HepG2 (cell line): ENCODE measurements around the gene PEAK1. TPM values are rescaled to one million over a fixed set of nuclear protein-coding genes. Genes with fewer than 3 reads are reported as not detected.

Source experiments
- ELF4 ChIP-seq: sonication (generic); formaldehyde crosslinking; IDR thresholded peaks from 2 replicates; pipeline ENCODE4 v1.5.0; 2020; ENCODE audit warnings: missing genetic modification reagents, mild to moderate bottlenecking, moderate library complexity, borderline replicate concordance
- POLR2AphosphoS2 ChIP-seq: IDR thresholded peaks from 2 replicates; pipeline ENCODE4 v1.6.1; 2011; ENCODE audit warnings: low read depth, low read length, improper control_type of control experiment
- RNF219 ChIP-seq: sonication (generic); formaldehyde crosslinking; IDR thresholded peaks from 2 replicates; pipeline ENCODE4 v1.5.0; 2020; ENCODE audit warnings: mild to moderate bottlenecking, missing genetic modification reagents
- ZNF704 ChIP-seq: sonication (generic); formaldehyde crosslinking; IDR thresholded peaks from 2 replicates; pipeline ENCODE4 v1.8.1; 2023; ENCODE audit warnings: mild to moderate bottlenecking, inconsistent platforms, moderate library complexity, missing genetic modification reagents, borderline replicate concordance
- ZNF768 ChIP-seq: sonication (generic); formaldehyde crosslinking; IDR thresholded peaks from 2 replicates; pipeline ENCODE4 v1.4.0; 2020; ENCODE audit warnings: missing genetic modification reagents
- ZSCAN30 ChIP-seq: sonication (generic); formaldehyde crosslinking; IDR thresholded peaks from 2 replicates; pipeline ENCODE4 v1.5.0; 2020; ENCODE audit warnings: mild to moderate bottlenecking, missing genetic modification reagents
- ZSCAN31 ChIP-seq: sonication (generic); formaldehyde crosslinking; IDR thresholded peaks from 2 replicates; pipeline ENCODE4 v1.5.0; 2020; ENCODE audit warnings: low read depth, mild to moderate bottlenecking, missing genetic modification reagents
- polyA plus RNA-seq, 8 experiments: library from polyadenylated mRNA; depleted of rRNA in 3 of 8; stranded (reverse) in 7 of 8; unstranded in 1 of 8; fragments of >200 nt; fragmentation: Illumina TruSeq in 4 of 8; extraction: Trizol in 4 of 8; gene quantifications; 2 replicates each; pipeline versions ENCODE4 v1.2.1 to v1.2.3, GENCODE V29; 2011 to 2016; ENCODE audit warnings: low read depth in 4 of 8, missing spikeins in 1 of 8, mixed read lengths in 1 of 8; ENCODE audit not compliant: insufficient read depth in 1 of 8
- total RNA-seq, 5 experiments: library from RNA; depleted of rRNA; stranded (reverse); fragments of >200 nt; fragmentation: Illumina TruSeq; extraction: Trizol; gene quantifications; 2 replicates each; pipeline ENCODE4 v1.2.3, GENCODE V29; 2016; ENCODE audit warnings: low read depth in 1 of 5
- TF ChIP-seq, protein P1 (sequence below): sonication (generic); formaldehyde crosslinking; IDR thresholded peaks from 2 replicates; pipeline ENCODE4 v1.5.0; 2020; ENCODE audit warnings: missing genetic modification reagents, mild to moderate bottlenecking, borderline replicate concordance
- TF ChIP-seq, protein P2 (sequence below): sonication (generic); formaldehyde crosslinking; conservative IDR thresholded peaks from 2 replicates; pipeline ENCODE4 v1.8.0; 2022; ENCODE audit warnings: mild to moderate bottlenecking, moderate library complexity, missing genetic modification reagents

The PEAK1 gene
- total and polyA plus RNA-seq, 2 of the 13 experiments (the other 11 are each of a cell fraction or from before 2014, with no cell fraction given): 6.0 to 6.6 TPM

DNA sequence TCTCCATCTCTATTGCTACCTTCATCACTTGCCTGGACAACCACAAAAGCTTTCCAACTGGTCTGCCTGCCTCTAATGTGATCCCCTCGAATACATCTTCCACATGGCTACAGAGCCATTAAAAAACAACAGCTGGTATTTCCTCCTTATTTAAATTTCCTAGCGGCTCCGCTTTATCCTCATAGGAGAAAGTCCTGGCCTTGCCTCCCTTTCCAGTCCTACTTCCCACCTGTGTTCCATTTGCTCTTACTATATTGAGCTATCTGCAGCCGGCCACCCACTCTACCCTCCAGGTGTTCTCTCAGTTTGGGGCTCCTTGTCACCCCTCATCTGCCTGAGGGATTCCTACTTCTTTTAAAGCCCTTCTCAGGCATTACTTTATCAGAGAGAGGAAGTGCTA lies 299.3 kb downstream of the PEAK1 start (continued):
- TF ChIP-seq, protein P1, sequence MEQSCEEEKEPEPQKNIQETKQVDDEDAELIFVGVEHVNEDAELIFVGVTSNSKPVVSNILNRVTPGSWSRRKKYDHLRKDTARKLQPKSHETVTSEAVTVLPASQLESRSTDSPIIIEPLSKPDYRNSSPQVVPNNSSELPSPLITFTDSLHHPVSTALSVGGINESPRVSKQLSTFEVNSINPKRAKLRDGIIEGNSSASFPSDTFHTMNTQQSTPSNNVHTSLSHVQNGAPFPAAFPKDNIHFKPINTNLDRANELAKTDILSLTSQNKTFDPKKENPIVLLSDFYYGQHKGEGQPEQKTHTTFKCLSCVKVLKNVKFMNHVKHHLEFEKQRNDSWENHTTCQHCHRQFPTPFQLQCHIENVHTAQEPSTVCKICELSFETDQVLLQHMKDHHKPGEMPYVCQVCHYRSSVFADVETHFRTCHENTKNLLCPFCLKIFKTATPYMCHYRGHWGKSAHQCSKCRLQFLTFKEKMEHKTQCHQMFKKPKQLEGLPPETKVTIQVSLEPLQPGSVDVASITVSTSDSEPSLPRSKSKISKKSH: no peak
- no peak for TF ChIP-seq ZNF768 (CRISPR knock-in tag)
- TF ChIP-seq, protein P2, sequence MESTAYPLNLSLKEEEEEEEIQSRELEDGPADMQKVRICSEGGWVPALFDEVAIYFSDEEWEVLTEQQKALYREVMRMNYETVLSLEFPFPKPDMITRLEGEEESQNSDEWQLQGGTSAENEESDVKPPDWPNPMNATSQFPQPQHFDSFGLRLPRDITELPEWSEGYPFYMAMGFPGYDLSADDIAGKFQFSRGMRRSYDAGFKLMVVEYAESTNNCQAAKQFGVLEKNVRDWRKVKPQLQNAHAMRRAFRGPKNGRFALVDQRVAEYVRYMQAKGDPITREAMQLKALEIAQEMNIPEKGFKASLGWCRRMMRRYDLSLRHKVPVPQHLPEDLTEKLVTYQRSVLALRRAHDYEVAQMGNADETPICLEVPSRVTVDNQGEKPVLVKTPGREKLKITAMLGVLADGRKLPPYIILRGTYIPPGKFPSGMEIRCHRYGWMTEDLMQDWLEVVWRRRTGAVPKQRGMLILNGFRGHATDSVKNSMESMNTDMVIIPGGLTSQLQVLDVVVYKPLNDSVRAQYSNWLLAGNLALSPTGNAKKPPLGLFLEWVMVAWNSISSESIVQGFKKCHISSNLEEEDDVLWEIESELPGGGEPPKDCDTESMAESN (CRISPR knock-in tag): no peak
- no peak for TF ChIP-seq ELF4
- TF ChIP-seq POLR2AphosphoS2: no peak
- TF ChIP-seq ZNF704 (CRISPR knock-in tag): no peak
- no peak for TF ChIP-seq ZSCAN30
- no peak for TF ChIP-seq RNF219
- no peak for TF ChIP-seq ZSCAN31 (CRISPR knock-in tag)
